Fibroblast of mammary gland (primary cell): ENCODE results near the gene VANGL1.

ENCODE experiments used
- DNase-seq: peaks from one replicate; pipeline ENCODE4 v3.0.0-alpha.2; 2010; ENCODE audit warnings: low read depth
- H3K4me3 ChIP-seq: 2 replicates; pipeline ENCODE4 v1.5.1; 2011; ENCODE audit warnings: low read depth, mild to moderate bottlenecking, low read length, moderate library complexity; ENCODE audit not compliant: control insufficient read depth
- CTCF ChIP-seq: conservative IDR thresholded peaks from 2 replicates; pipeline ENCODE4 v1.5.1; 2011; ENCODE audit warnings: low read depth, low read length, inconsistent platforms; ENCODE audit not compliant: control insufficient read depth, insufficient read depth

VANGL1 gene

GRCh38 chr1:115666206-115666605, 24.4 kb downstream of the VANGL1 start:
- no peak for DNase-seq
- no peak overlapping the region for H3K4me3 ChIP-seq
- no peak for TF ChIP-seq CTCF

- no peak overlapping the region for H3K4me3 ChIP-seq
- DNase-seq = no peak
- TF ChIP-seq CTCF = no peak
Measured at GRCh38 chr1:115666702-115667101, 24.9 kb downstream of the VANGL1 start.

GRCh38 chr1:115668579-115668978, 26.8 kb downstream of the VANGL1 start:
- DNase-seq = peak; percentile 63
- TF ChIP-seq CTCF = no peak
- H3K4me3 ChIP-seq = no peak overlapping the region

- DNase-seq = peak; percentile 91
- H3K4me3 ChIP-seq = no peak overlapping the region
- TF ChIP-seq CTCF = peak; percentile 1
Measured at GRCh38 chr1:115669002-115669673, 27.4 kb downstream of the VANGL1 start.

- H3K4me3 ChIP-seq = no peak overlapping the region
- peak; percentile 42 for DNase-seq
- no peak for TF ChIP-seq CTCF
Measured at GRCh38 chr1:115669886-115670285, 28.1 kb downstream of the VANGL1 start.

GRCh38 chr1:115670476-115671175, 28.9 kb downstream of the VANGL1 start:
- no peak overlapping the region for H3K4me3 ChIP-seq
- DNase-seq = peak; percentile 27
- no peak for TF ChIP-seq CTCF
